ENCODE measurements around the gene IPMK.
"Not testable (repeated sequence)": the region's sequence is repeated elsewhere in the genome, so short reads cannot be mapped to it uniquely, and the experiment has no call there.

Gene IPMK

DNA sequence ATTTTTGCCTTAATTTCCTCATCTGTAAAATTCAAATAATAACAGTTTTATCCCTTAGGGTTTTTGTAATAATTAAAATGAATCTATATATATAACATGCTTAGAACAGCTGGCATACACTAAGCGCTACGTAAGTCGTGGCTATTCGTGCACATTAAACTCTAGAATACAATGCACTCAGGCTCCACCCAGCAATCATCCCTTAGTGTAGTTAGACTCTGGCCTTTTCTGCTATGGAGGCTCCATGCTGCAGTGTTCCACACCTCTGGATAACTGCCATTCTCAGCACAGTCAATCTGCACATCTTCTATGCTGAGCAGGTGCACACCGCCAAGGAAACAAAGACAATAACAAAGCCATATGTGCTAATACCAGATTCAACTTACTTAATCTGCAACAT lies 92.9 kb downstream of the IPMK start:
- Histone ChIP-seq H3K4me3 (ENCODE audit: low read length) (no peak overlapping the region), H3K9me3 (ENCODE audit: control insufficient read depth, low read depth, low read length) (no peaks in the 10 kb centered on the region), H3K4me1 (ENCODE audit: control insufficient read depth, low read depth, low read length) (peaks cover 6% of the 10 kb centered on the region), H3K27me3 (ENCODE audit: control insufficient read depth, insufficient read depth, low read length) (no peaks in the 10 kb centered on the region), H3K9ac (ENCODE audit: low read length) (no peak overlapping the region), H3K36me3 (ENCODE audit: control insufficient read depth, low read depth, low read length) (no peaks in the 10 kb centered on the region), H3K27ac (ENCODE audit: low read length) (no peak overlapping the region)

DNA sequence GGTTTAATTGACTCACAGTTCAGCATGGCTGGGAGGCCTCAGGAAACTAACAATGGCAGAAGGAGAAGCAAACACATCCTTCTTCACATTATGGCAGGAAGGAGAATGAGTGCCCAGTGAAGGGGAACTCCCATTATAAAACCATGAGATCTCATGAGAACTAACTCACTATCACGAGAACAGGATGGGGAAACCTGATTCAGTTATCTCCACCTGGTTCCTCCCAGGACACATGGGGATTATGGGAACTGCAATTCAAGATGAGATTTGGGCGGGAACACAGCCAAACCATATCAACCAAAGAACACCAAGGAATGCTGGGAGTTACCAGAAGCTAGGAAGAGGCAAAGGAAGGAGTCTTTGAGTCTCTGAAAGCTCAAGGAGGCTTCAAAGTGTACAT lies 94.3 kb downstream of the IPMK start:
- Histone ChIP-seq H3K9ac (ENCODE audit: low read length) (no peak overlapping the region), H3K4me1 (ENCODE audit: control insufficient read depth, low read depth, low read length) (peaks cover 6% of the 10 kb centered on the region)

DNA sequence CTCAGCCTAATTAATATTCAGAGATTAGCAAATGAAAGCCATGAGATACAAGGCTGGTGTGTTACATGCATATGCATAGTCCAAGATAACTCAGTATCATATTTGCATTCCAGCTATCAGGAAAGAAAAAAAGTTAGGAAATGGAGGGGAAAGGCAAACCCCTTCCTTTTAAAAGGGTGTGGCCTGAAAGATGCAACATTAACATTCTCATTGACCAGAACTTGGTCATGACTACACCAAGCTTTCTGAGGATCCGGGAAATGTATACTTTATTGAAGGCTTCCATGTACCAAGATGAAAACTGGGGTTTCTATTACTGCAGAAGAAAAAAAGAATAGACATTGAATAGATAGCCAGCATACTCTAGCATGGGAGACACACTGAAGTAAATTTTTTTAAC lies 96.5 kb downstream of the IPMK start:
- no peaks in the 10 kb centered on the region for H3K27me3 ChIP-seq (ENCODE audit: control insufficient read depth, insufficient read depth, low read length)
- no peaks in the 10 kb centered on the region for H3K36me3 ChIP-seq (ENCODE audit: control insufficient read depth, low read depth, low read length)
- H3K4me1 ChIP-seq (ENCODE audit: control insufficient read depth, low read depth, low read length) = peaks cover 6% of the 10 kb centered on the region
- no peak overlapping the region for H3K9ac ChIP-seq (ENCODE audit: low read length)
- H3K27ac ChIP-seq (ENCODE audit: low read length) = no peak overlapping the region
- H3K9me3 ChIP-seq (ENCODE audit: control insufficient read depth, low read depth, low read length) = no peaks in the 10 kb centered on the region
- H3K4me3 ChIP-seq (ENCODE audit: low read length) = no peak overlapping the region

More for the DNA sequence above, 94.3 kb downstream of the IPMK start:
- no peaks in the 10 kb centered on the region for H3K36me3 ChIP-seq (ENCODE audit: control insufficient read depth, low read depth, low read length)
- H3K4me3 ChIP-seq (ENCODE audit: low read length) = no peak overlapping the region
- no peaks in the 10 kb centered on the region for H3K9me3 ChIP-seq (ENCODE audit: control insufficient read depth, low read depth, low read length)
- no peaks in the 10 kb centered on the region for H3K27me3 ChIP-seq (ENCODE audit: control insufficient read depth, insufficient read depth, low read length)
- no peak overlapping the region for H3K27ac ChIP-seq (ENCODE audit: low read length)

DNA sequence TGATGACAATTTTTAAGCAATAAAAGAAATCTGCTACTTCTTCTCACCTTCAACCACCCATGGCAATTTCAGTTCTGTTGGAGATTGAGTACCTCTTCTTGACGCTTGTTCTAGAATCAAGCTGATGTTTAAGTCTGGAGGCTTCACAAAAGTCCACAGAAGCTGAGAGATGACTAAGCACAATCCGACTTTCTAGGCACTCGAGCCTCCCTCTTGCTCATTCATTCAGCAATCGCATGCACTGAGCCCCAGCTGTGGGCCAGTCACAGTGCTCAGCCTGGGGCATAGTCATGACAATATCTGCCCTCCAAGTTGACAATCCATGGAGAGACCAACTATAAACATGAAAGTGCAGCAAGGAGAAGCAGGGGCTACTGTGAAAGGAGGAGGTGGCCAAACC lies 103.2 kb downstream of the IPMK start:
- Histone ChIP-seq H3K9ac (ENCODE audit: low read length) (no peak overlapping the region), H3K36me3 (ENCODE audit: control insufficient read depth, low read depth, low read length) (no peaks in the 10 kb centered on the region), H3K4me3 (ENCODE audit: low read length) (no peak overlapping the region), H3K9me3 (ENCODE audit: control insufficient read depth, low read depth, low read length) (no peaks in the 10 kb centered on the region), H3K4me1 (ENCODE audit: control insufficient read depth, low read depth, low read length) (no peaks in the 10 kb centered on the region), H3K27me3 (ENCODE audit: control insufficient read depth, insufficient read depth, low read length) (no peaks in the 10 kb centered on the region), H3K27ac (ENCODE audit: low read length) (no peak overlapping the region)

DNA sequence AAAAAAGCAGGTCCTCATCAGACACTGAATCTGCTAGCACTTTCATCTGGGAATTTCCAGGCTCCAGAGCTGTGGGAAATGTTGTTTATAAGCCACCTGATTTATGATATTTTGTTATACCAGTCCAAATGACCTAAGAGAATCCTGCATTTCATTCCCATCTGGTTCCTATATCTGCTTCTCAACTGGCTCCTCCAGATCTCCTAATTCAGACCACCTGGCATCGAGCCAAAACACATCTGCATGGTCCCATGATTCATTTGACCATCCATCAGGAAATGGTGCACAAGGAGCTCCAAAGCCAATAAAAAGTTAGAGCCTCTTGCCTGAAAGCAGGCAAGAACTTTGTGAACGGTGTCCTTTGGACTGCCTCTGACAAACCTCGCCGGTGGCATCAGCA lies 108.9 kb downstream of the IPMK start:
- H3K4me3 ChIP-seq (ENCODE audit: low read length) = no peak overlapping the region

DNA sequence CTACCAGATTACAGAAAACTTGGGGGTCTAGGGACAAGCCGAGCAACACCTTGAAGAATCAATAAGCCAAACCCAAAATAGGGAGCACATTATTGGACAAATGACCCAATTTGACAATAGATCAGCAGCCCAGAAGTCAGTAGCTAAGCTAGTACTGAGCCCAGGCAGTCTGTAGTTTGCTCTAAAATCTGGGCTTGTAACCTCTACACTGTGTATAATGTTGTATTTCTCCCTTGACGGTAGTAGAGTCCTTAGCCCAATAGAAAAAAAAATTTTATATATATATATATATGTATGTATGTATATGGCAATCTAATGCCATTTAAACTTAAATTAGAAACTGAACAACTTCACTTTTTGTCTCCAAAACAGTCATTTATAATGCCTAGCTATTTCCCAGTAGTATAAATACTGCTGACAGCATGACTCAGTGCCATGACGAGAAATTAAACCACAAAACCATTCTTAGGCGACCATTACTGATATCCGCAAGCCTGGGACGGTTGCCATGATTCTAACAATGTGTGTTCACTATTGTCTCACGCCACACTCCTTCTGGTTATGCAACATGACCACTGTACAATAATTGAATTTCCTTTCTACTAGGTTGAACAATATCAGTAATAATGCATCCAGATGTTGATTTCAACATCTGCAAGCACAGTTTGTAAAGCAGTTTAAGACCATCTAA lies 110.5 kb downstream of the IPMK start:
- H3K27ac ChIP-seq (ENCODE audit: low read length) = no peak overlapping the region
- H3K9me3 ChIP-seq (ENCODE audit: control insufficient read depth, low read depth, low read length) = no peaks in the 10 kb centered on the region
- no peaks in the 10 kb centered on the region for H3K27me3 ChIP-seq (ENCODE audit: control insufficient read depth, insufficient read depth, low read length)
- H3K9ac ChIP-seq (ENCODE audit: low read length) = no peak overlapping the region
- no peaks in the 10 kb centered on the region for H3K4me1 ChIP-seq (ENCODE audit: control insufficient read depth, low read depth, low read length)
- no peak overlapping the region for H3K4me3 ChIP-seq (ENCODE audit: low read length)
- H3K36me3 ChIP-seq (ENCODE audit: control insufficient read depth, low read depth, low read length) = no peaks in the 10 kb centered on the region

More for the DNA sequence above, 108.9 kb downstream of the IPMK start:
- Histone ChIP-seq H3K27ac (ENCODE audit: low read length) (no peak overlapping the region), H3K27me3 (ENCODE audit: control insufficient read depth, insufficient read depth, low read length) (no peaks in the 10 kb centered on the region), H3K9me3 (ENCODE audit: control insufficient read depth, low read depth, low read length) (no peaks in the 10 kb centered on the region), H3K36me3 (ENCODE audit: control insufficient read depth, low read depth, low read length) (no peaks in the 10 kb centered on the region), H3K4me1 (ENCODE audit: control insufficient read depth, low read depth, low read length) (no peaks in the 10 kb centered on the region), H3K9ac (ENCODE audit: low read length) (no peak overlapping the region)

DNA sequence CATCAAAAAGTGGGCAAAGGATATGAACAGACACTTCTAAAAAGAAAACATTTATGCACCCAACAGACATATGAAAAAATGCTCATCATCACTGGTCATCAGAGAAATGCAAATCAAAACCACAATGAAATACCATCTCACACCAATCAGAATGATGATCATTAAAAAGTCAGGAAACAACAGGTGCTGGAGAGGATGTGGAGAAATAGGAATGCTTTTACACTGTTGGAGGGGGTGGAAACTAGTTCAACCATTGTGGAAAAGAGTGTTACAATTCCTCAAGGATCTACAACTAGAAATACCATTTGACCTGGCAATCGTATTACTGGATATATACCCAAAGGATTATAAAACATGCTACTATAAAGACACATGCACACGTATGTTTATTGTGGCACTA lies 111.8 kb downstream of the IPMK start:
- not testable (repeated sequence) for H3K27ac ChIP-seq (ENCODE audit: low read length); H3K9me3 ChIP-seq (ENCODE audit: control insufficient read depth, low read depth, low read length); H3K27me3 ChIP-seq (ENCODE audit: control insufficient read depth, insufficient read depth, low read length); H3K4me1 ChIP-seq (ENCODE audit: control insufficient read depth, low read depth, low read length); H3K4me3 ChIP-seq (ENCODE audit: low read length); H3K36me3 ChIP-seq (ENCODE audit: control insufficient read depth, low read depth, low read length); H3K9ac ChIP-seq (ENCODE audit: low read length)

DNA sequence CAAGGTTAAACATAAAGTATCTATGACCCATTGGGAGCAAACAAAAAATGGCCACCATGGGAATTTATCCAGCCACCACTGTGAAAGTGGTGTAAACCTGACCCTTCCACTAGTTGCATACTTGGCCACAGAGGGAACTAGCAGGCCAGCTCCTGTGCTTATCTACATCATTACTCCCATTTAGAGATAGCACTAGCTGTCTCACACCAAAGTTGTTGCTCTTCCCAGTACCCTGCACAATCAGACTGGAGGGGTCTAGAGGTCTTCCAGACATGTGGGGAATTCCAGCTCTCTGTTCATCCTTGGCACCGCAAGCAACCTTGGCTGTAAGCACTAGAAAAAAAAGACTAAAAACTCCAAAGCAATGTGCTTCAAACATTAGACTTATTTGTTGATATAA lies 113.9 kb downstream of the IPMK start:
- Histone ChIP-seq H3K9ac (ENCODE audit: low read length) (no peak overlapping the region), H3K27me3 (ENCODE audit: control insufficient read depth, insufficient read depth, low read length) (no peaks in the 10 kb centered on the region), H3K4me3 (ENCODE audit: low read length) (no peak overlapping the region), H3K4me1 (ENCODE audit: control insufficient read depth, low read depth, low read length) (no peaks in the 10 kb centered on the region), H3K9me3 (ENCODE audit: control insufficient read depth, low read depth, low read length) (no peaks in the 10 kb centered on the region), H3K27ac (ENCODE audit: low read length) (no peak overlapping the region), H3K36me3 (ENCODE audit: control insufficient read depth, low read depth, low read length) (no peaks in the 10 kb centered on the region)

DNA sequence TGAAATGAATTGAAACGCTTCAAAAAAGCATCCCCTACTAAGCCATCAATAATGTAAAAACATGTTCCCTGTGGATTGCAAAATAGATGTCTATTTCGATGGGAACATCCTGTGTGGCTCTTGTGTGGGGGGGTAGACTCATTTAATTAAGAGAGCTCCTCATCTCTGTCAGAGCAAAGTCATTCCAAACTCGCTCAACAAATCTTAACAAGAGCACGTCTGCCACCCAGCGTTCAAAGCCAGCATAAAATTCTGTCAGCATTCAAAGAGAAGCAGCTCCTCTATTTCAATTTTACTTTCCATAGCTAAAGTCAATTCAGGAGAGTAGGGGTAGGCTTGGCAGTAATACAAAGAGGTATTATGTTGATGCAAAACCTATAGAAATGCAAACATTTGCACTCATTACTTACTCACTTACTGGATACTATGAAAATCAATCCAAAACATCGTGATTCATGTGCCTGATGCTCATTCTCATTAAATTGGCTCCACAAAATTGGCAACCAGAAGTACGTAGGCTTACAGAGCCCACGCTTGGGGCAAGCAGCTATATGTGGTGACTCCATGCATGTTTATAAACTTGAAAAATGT lies 114.9 kb downstream of the IPMK start:
- Histone ChIP-seq H3K4me3 (ENCODE audit: low read length) (no peak overlapping the region), H3K36me3 (ENCODE audit: control insufficient read depth, low read depth, low read length) (no peaks in the 10 kb centered on the region), H3K27ac (ENCODE audit: low read length) (no peak overlapping the region), H3K27me3 (ENCODE audit: control insufficient read depth, insufficient read depth, low read length) (no peaks in the 10 kb centered on the region), H3K9ac (ENCODE audit: low read length) (no peak overlapping the region), H3K9me3 (ENCODE audit: control insufficient read depth, low read depth, low read length) (no peaks in the 10 kb centered on the region), H3K4me1 (ENCODE audit: control insufficient read depth, low read depth, low read length) (no peaks in the 10 kb centered on the region)

DNA sequence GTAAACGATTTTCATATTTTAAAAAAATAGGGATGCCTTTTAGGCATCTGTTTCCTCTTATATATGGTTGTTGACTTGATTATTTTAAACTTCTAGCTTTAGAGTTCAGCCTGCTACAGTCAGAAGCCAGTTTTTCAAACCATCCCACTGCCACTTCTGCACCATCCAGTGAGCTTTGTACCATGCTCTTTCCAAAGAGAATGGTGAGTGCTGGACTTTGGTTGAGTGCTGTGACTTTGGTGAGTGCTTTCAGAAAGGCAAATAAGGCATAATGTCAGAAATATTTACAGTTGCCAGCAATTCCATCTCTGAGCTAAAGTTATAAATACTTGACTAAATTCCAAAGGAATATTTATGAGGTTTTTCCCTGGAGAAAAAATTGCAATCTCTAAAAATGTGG lies 117.4 kb downstream of the IPMK start:
- no peaks in the 10 kb centered on the region for H3K36me3 ChIP-seq (ENCODE audit: control insufficient read depth, low read depth, low read length)
- H3K4me3 ChIP-seq (ENCODE audit: low read length) = no peak overlapping the region
- H3K27me3 ChIP-seq (ENCODE audit: control insufficient read depth, insufficient read depth, low read length) = no peaks in the 10 kb centered on the region
- H3K27ac ChIP-seq (ENCODE audit: low read length) = no peak overlapping the region
- H3K9me3 ChIP-seq (ENCODE audit: control insufficient read depth, low read depth, low read length) = no peaks in the 10 kb centered on the region
- no peaks in the 10 kb centered on the region for H3K4me1 ChIP-seq (ENCODE audit: control insufficient read depth, low read depth, low read length)
- no peak overlapping the region for H3K9ac ChIP-seq (ENCODE audit: low read length)

DNA sequence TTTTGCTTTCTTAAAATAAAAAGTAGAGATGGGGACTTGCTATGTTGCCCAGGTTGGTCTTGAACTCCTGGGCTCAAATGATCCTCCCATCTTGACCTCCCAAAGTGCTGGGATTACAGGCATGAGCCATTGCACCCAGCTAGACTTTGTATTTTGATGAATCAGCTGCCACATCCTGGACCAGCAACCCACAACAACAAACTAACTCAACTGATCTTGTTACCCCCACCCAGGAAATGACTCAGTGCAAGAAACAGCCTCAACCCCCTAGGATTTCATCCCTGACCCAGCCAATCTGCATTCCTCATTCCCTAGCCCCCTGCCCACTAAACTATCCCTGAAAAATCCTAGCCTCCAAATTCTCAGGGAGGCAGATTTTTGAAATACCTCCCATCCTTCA lies 123.8 kb downstream of the IPMK start:
- Histone ChIP-seq H3K9ac (ENCODE audit: low read length) (no peak overlapping the region), H3K4me1 (ENCODE audit: control insufficient read depth, low read depth, low read length) (no peaks in the 10 kb centered on the region), H3K36me3 (ENCODE audit: control insufficient read depth, low read depth, low read length) (no peaks in the 10 kb centered on the region)

More for the DNA sequence above, 123.8 kb downstream of the IPMK start:
- Histone ChIP-seq H3K4me3 (ENCODE audit: low read length) (no peak overlapping the region), H3K27me3 (ENCODE audit: control insufficient read depth, insufficient read depth, low read length) (no peaks in the 10 kb centered on the region), H3K9me3 (ENCODE audit: control insufficient read depth, low read depth, low read length) (no peaks in the 10 kb centered on the region), H3K27ac (ENCODE audit: low read length) (no peak overlapping the region)

Data from iPS-18a (cell line).